PFSK-1 (cell line): ENCODE results near the gene SFXN2.

Experiments used
- FOXP2 ChIP-seq: optimal IDR thresholded peaks from 2 replicates; pipeline ENCODE3; 2011; ENCODE audit warnings: borderline replicate concordance, control low read depth, inconsistent platforms; ENCODE audit not compliant: insufficient read depth; ENCODE audit errors: extremely low read length, extremely low read depth
- POLR2AphosphoS5 ChIP-seq: IDR thresholded peaks from 2 replicates; pipeline ENCODE4 v1.6.1; 2012; ENCODE audit warnings: low read depth, mild to moderate bottlenecking, control low read depth, low read length, moderate library complexity
- REST ChIP-seq, 2 experiments: IDR thresholded peaks; 2 replicates each; pipeline versions ENCODE4 v1.6.1 to v1.8.0; 2011 to 2012; ENCODE audit warnings: low read depth in 2 of 2, low read length in 2 of 2, control low read depth in 1 of 2, inconsistent platforms in 1 of 2, mild to moderate bottlenecking in 1 of 2, moderate library complexity in 1 of 2; ENCODE audit not compliant: insufficient read depth in 1 of 2
- SIN3A ChIP-seq: IDR thresholded peaks from 2 replicates; pipeline ENCODE4 v1.6.1; 2012; ENCODE audit warnings: mild to moderate bottlenecking, low read length, moderate library complexity, borderline replicate concordance; ENCODE audit not compliant: insufficient read depth
- TAF1 ChIP-seq: IDR thresholded peaks from 2 replicates; pipeline ENCODE4 v1.6.1; 2012; ENCODE audit warnings: low read length, control low read depth, borderline replicate concordance; ENCODE audit not compliant: insufficient read depth

GRCh38 chr10:102710609-102711008 is 3.8 kb upstream of the SFXN2 start:
- TF ChIP-seq TAF1 (no peak), REST (IDR thresholded peaks at IDR 0.05; ENCODE audit: insufficient read depth in 1 of 2, low read depth in 2 of 2, low read length in 2 of 2) (no peak), SIN3A (no peak), POLR2AphosphoS5 (no peak), FOXP2 (no peak)
